ENCODE measurements around the gene CFAP141. TPM values are rescaled to one million over a fixed set of nuclear protein-coding genes. Genes with fewer than 3 reads are reported as not detected.

CFAP141 gene
- total RNA-seq, 4 donors from 2014 or later, result not detected

DNA sequence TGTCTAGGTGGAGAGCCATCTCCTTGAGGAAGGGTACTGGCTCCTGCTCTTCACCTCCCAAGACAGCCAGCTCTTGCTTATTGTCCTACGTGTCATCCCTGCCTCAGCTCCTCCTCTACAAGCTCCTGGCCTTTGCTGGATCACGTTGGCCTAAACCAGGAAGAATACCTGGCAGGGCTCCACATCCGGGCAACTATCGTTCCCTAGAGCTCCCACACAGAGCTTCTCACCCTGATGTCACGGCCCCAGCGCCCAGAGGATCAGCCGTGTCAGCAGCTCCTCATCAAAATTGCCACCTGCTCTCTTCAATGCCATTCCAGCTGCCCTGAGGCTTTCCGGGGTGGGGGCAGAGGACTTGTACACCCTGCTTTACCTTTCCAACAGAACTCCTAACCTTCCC is 12.3 kb downstream of the CFAP141 start:
- Histone ChIP-seq H3K4me3 (no peak overlapping the region), H3K9me3 (no peaks in the 10 kb centered on the region), H3K27me3 (no peaks in the 10 kb centered on the region), H3K27ac (no peak overlapping the region), H3K36me3 (no peaks in the 10 kb centered on the region), H3K4me1 (peaks cover 0 to 11% (median 0%) of the 10 kb centered on the region in 3 donors)
- 61 to 90% methylated on average over 2 to 5 of the region's 8 CpGs for WGBS, 2 donors (ENCODE audit: low coverage in 1 of 2)
- TF ChIP-seq POLR2A (IDR thresholded peaks at IDR 0.05) (no peak), POLR2AphosphoS5 (IDR thresholded peaks at IDR 0.05) (no peak)
- TF ChIP-seq, protein P1, sequence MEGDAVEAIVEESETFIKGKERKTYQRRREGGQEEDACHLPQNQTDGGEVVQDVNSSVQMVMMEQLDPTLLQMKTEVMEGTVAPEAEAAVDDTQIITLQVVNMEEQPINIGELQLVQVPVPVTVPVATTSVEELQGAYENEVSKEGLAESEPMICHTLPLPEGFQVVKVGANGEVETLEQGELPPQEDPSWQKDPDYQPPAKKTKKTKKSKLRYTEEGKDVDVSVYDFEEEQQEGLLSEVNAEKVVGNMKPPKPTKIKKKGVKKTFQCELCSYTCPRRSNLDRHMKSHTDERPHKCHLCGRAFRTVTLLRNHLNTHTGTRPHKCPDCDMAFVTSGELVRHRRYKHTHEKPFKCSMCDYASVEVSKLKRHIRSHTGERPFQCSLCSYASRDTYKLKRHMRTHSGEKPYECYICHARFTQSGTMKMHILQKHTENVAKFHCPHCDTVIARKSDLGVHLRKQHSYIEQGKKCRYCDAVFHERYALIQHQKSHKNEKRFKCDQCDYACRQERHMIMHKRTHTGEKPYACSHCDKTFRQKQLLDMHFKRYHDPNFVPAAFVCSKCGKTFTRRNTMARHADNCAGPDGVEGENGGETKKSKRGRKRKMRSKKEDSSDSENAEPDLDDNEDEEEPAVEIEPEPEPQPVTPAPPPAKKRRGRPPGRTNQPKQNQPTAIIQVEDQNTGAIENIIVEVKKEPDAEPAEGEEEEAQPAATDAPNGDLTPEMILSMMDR (IDR thresholded peaks at IDR 0.05), result no peak
- no peak for ATAC-seq

DNA sequence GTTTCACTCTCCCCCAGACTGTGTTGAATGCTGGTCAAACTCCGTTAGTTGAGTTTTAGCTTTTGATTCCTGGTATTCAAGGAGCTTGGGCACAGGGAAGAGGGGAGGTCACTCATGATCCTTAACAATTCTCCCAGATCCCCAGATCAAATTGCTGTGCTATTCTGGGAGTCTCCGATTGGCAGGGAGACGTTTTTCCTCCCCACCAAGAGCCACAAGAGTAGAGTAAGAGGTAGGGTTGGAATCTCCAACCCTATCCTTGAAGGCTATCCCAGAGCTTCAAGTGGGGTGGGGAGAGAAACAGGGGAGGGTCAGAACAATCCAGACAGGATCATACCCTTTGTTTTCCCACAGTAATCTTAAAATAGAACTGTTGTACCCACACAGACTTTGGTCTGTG is 13.7 kb downstream of the CFAP141 start:
- Histone ChIP-seq H3K4me1 (peaks cover 0 to 9% (median 0%) of the 10 kb centered on the region in 3 donors), H3K9me3 (no peaks in the 10 kb centered on the region), H3K4me3 (no peak overlapping the region), H3K27ac (no peak overlapping the region), H3K36me3 (no peaks in the 10 kb centered on the region), H3K27me3 (no peaks in the 10 kb centered on the region)
- WGBS, 2 donors (ENCODE audit: low coverage in 1 of 2), result 61 to 67% methylated on average over 3 of the region's 3 CpGs
- ATAC-seq, result no peak
- TF ChIP-seq, protein P1 (IDR thresholded peaks at IDR 0.05), result no peak
- TF ChIP-seq POLR2AphosphoS5 (IDR thresholded peaks at IDR 0.05) (no peak), EP300 (IDR thresholded peaks at IDR 0.05) (no peak), POLR2A (IDR thresholded peaks at IDR 0.05) (no peak)

DNA sequence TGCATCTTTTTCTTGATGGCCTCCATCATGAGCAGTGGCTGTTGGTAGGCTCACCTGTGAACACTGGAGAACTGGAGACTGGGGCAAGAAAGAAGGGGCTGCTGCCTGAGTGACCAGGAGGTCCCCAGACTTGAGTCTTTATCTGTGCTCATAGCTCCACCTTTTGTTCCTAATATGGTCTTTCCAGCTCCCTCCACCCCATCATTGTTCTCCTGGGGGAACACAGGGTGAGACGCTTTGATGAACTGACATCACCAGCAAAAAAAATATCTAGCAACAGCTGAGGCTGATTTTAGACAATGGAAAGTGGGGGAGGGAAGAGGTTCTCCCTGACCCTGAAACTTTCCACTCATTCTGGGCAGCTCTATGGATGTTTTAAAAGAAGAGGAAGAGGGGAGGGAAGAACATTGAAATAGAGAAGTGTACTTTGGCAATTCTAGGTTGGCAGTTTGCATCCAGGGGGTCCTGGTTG is 14.1 kb downstream of the CFAP141 start, which contains the start of gene TPM3:
TSS of gene TPM3 (minus strand) at position 111 of the 472 bp plus-strand sequence. CDS start at position 29, 82 bp downstream.
- Histone ChIP-seq H3K9me3 (no peaks in the 10 kb centered on the region), H3K27ac (peak within 1 kb of the TSS in 3 of 4 donors; percentile 26 to 58 (median 53)), H3K4me3 (no peak within 1 kb of the TSS), H3K36me3 (no peaks in the 10 kb centered on the region), H3K27me3 (no peaks in the 10 kb centered on the region), H3K4me1 (peaks cover 0 to 9% (median 0%) of the 10 kb centered on the region in 3 donors)
- 20% methylated on average over 1 of the region's 1 CpG for WGBS, 2 donors (ENCODE audit: low coverage in 1 of 2)
- TF ChIP-seq POLR2AphosphoS5 (IDR thresholded peaks at IDR 0.05) (no peak), EP300 (IDR thresholded peaks at IDR 0.05) (no peak)
- TF ChIP-seq, protein P1 (IDR thresholded peaks at IDR 0.05), result no peak
- no peak for ATAC-seq

DNA sequence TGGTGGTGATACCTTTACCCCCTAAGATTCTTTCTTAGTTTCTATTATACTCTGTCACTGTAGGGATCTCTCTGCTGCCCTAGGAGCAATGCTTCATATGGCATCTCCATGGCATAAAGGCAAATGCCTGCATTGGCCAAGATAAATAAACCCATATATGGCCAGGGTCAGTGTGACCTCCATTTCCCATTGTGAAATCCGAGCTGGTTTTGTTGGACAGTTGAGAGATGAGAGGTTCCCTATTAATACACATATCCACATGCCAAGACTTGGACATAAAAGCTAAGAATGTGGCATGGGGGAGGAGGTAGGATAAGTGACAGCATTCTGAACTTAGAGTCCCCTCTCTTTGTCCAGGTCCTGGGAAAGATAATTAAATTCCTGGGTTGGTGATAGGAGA is 15.6 kb downstream of the CFAP141 start:
- no peak overlapping the region for H3K4me3 ChIP-seq
- no peaks in the 10 kb centered on the region for H3K27me3 ChIP-seq
- H3K4me1 ChIP-seq, result peaks cover 0 to 9% (median 0%) of the 10 kb centered on the region in 3 donors
- peak overlapping the region in 3 of 4 donors; percentile 26 to 58 (median 53) for H3K27ac ChIP-seq
- ATAC-seq, result peak; percentile 61
- 0% methylated on average over 1 of the region's 1 CpG; no CpG with 5 or more reads in 1 of the 2 donors for WGBS, 2 donors (ENCODE audit: low coverage in 1 of 2)
- no peaks in the 10 kb centered on the region for H3K36me3 ChIP-seq
- TF ChIP-seq, protein P1 (IDR thresholded peaks at IDR 0.05), result no peak
- TF ChIP-seq POLR2AphosphoS5 (IDR thresholded peaks at IDR 0.05), result no peak
- TF ChIP-seq EP300 (IDR thresholded peaks at IDR 0.05), result no peak
- no peak for TF ChIP-seq POLR2A (IDR thresholded peaks at IDR 0.05)
- no peaks in the 10 kb centered on the region for H3K9me3 ChIP-seq

DNA sequence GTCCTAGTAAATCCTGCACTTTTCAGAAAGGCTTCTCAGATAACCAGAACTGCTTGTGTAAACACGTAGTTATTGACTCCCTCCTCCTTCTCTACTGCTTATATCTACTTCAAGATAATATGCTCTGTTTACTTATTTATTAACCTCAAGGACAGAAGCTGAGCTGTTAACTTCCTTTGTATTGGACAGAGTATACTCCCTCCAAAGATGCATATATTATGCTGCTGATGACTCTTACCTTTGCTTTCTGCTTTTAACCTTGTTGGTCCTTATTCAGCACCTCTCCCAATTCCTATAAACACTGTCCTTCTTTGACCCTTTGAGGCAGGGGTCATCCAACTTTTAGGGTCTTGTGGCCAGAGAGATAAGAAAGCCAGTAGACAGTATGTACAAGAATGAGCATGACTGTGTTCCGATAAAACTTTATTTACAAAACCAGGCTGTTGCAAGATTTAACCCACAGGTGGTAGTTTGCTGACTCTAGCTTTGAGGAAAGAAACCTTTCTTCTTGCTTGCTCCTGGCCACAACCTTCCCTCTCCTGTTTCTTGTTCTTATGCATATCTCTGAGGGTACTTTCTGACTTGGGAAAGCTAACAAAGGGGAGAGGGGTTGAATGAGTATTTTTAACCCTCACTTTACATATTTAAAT is 19.2 kb downstream of the CFAP141 start:
- 25 to 38% methylated on average over 2 of the region's 2 CpGs for WGBS, 2 donors (ENCODE audit: low coverage in 1 of 2)
- H3K27ac ChIP-seq, result no peak overlapping the region
- no peak for ATAC-seq
- H3K4me1 ChIP-seq, result peaks cover 0 to 21% (median 0%) of the 10 kb centered on the region in 3 donors
- no peaks in the 10 kb centered on the region for H3K27me3 ChIP-seq
- H3K36me3 ChIP-seq, result no peaks in the 10 kb centered on the region
- H3K9me3 ChIP-seq, result no peaks in the 10 kb centered on the region
- no peak for TF ChIP-seq EP300 (IDR thresholded peaks at IDR 0.05)
- TF ChIP-seq, protein P1 (IDR thresholded peaks at IDR 0.05), result no peak
- no peak for TF ChIP-seq POLR2A (IDR thresholded peaks at IDR 0.05)
- TF ChIP-seq POLR2AphosphoS5 (IDR thresholded peaks at IDR 0.05), result no peak
- no peak overlapping the region for H3K4me3 ChIP-seq

All from gastroesophageal sphincter (tissue), 4 donors.